Epithelial cell of prostate (primary cell): ENCODE measurements around the gene OR6A2.

ENCODE experiments used
- DNase-seq: peaks from one replicate; pipeline ENCODE4 v3.0.0-alpha.2; 2011; ENCODE audit warnings: low read depth, low spot score
- H3K27ac ChIP-seq: fragments of 450-650 bp; 2 replicates; pipeline ENCODE4 v1.5.1; 2017; ENCODE audit warnings: mild to moderate bottlenecking

Gene OR6A2

GRCh38 chr11:6771926-6772893, 27.3 kb downstream of the OR6A2 start, which contains the start of gene OR2AG2:
OR2AG2 (minus strand) TSS chr11:6771976; CDS start chr11:6768957, 3,019 bp downstream.
- no peak within 1 kb of the TSS for H3K27ac ChIP-seq
- no peak for DNase-seq

GRCh38 chr11:6757373-6757967, 42.0 kb downstream of the OR6A2 start:
- no peak for DNase-seq
- H3K27ac ChIP-seq, result no peak overlapping the region

- no peak overlapping the region for H3K27ac ChIP-seq
- no peak for DNase-seq
These were observed 43.5 kb downstream of the OR6A2 start for GRCh38 chr11:6755953-6756347.

- no peak overlapping the region for H3K27ac ChIP-seq
- no peak for DNase-seq
These were observed 44.1 kb downstream of the OR6A2 start for GRCh38 chr11:6755303-6755952.

- H3K27ac ChIP-seq, result no peak overlapping the region
- no peak for DNase-seq
These were observed 52.3 kb downstream of the OR6A2 start for GRCh38 chr11:6747097-6747668.

- H3K27ac ChIP-seq, result no peak overlapping the region
- DNase-seq, result no peak
These were observed 52.9 kb downstream of the OR6A2 start for GRCh38 chr11:6746626-6747025.

GRCh38 chr11:6746086-6746618, 53.3 kb downstream of the OR6A2 start:
- no peak for DNase-seq
- H3K27ac ChIP-seq, result no peak overlapping the region

GRCh38 chr11:6745465-6746015, 53.9 kb downstream of the OR6A2 start:
- H3K27ac ChIP-seq, result no peak overlapping the region
- DNase-seq, result no peak

- no peak overlapping the region for H3K27ac ChIP-seq
- no peak for DNase-seq
These were observed 54.5 kb downstream of the OR6A2 start for GRCh38 chr11:6745018-6745417.

GRCh38 chr11:6742260-6742659, 57.2 kb downstream of the OR6A2 start:
- no peak overlapping the region for H3K27ac ChIP-seq
- DNase-seq, result no peak
